ENCODE data around the gene SLC46A2. TPM values are rescaled to one million over a fixed set of nuclear protein-coding genes. Genes with fewer than 3 reads are reported as not detected.
A peak's percentile ranks its signal among the peaks of the same experiment; 100 is the strongest.

SLC46A2 gene
- total RNA-seq, 1 donor from 2014 or later, result not detected

GRCh38 chr9:112858005-112858404 is 32.7 kb downstream of the SLC46A2 start:
- no peak for DNase-seq

- DNase-seq, result no peak
These were observed 33.8 kb downstream of the SLC46A2 start for GRCh38 chr9:112856843-112857242.

GRCh38 chr9:112856200-112856599 is 34.5 kb downstream of the SLC46A2 start:
- DNase-seq, result no peak

- peak; percentile 37 for DNase-seq
These were observed 36.0 kb downstream of the SLC46A2 start for GRCh38 chr9:112854657-112855056.

- DNase-seq, result peak; percentile 50
These were observed 36.6 kb downstream of the SLC46A2 start for GRCh38 chr9:112853882-112854585.

GRCh38 chr9:112852741-112853504 is 37.8 kb downstream of the SLC46A2 start:
- DNase-seq, result peak; percentile 84

- DNase-seq, result no peak
These were observed 39.8 kb downstream of the SLC46A2 start for GRCh38 chr9:112850840-112851239.

- no peak for DNase-seq
These were observed 41.2 kb downstream of the SLC46A2 start for GRCh38 chr9:112849363-112849922.

- DNase-seq, result no peak
These were observed 42.1 kb downstream of the SLC46A2 start for GRCh38 chr9:112848316-112849151.

- no peak for DNase-seq
These were observed 43.9 kb downstream of the SLC46A2 start for GRCh38 chr9:112846528-112847488.

- peak; percentile 91 for DNase-seq
These were observed 45.7 kb downstream of the SLC46A2 start for GRCh38 chr9:112844771-112845542.

- no peak for DNase-seq
These were observed 48.1 kb downstream of the SLC46A2 start for GRCh38 chr9:112842555-112842954.

- DNase-seq, result no peak
These were observed 49.4 kb downstream of the SLC46A2 start for GRCh38 chr9:112841261-112841660.

GRCh38 chr9:112839331-112839730 is 51.3 kb downstream of the SLC46A2 start:
- DNase-seq, result no peak

- DNase-seq, result no peak
These were observed 52.3 kb downstream of the SLC46A2 start for GRCh38 chr9:112838342-112838741.

- no peak for DNase-seq
These were observed 54.3 kb downstream of the SLC46A2 start for GRCh38 chr9:112836394-112836793.

- DNase-seq, result no peak
These were observed 57.6 kb downstream of the SLC46A2 start for GRCh38 chr9:112833081-112833480.

- no peak for DNase-seq
These were observed 58.7 kb downstream of the SLC46A2 start for GRCh38 chr9:112831969-112832368.

- DNase-seq, result peak; percentile 47
These were observed 59.3 kb downstream of the SLC46A2 start for GRCh38 chr9:112831281-112831851.

Data from tongue (tissue), 2 donors.